ENCODE data around the gene SLC22A2. TPM values are rescaled to one million over a fixed set of nuclear protein-coding genes. Genes with fewer than 3 reads are reported as not detected.

SLC22A2 gene
- total RNA-seq, 4 donors from 2014 or later, result not detected

DNA sequence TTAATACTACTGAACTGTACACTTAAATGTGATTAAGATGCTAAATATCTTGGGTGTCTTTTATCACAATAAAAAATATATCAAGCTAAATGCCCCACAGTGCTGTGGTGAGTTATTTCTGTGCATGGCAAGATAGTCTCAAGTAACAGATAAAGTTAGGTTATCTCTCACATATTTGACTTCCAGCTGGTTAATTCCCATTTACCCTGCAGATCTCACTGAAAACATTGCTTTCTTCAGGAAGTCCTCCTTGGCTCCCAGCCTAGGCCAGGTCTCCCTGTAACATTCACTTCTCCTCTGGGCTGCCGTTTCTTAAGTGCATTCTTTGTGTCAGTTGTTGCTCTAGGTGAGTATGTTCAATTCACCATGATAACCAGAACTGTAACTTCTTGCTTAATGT lies 77.9 kb downstream of the SLC22A2 start:
- ATAC-seq (ENCODE audit: low FRiP score) (no peak), DNase-seq (ENCODE audit: low spot score) (no peak)
- TF ChIP-seq, protein P1, sequence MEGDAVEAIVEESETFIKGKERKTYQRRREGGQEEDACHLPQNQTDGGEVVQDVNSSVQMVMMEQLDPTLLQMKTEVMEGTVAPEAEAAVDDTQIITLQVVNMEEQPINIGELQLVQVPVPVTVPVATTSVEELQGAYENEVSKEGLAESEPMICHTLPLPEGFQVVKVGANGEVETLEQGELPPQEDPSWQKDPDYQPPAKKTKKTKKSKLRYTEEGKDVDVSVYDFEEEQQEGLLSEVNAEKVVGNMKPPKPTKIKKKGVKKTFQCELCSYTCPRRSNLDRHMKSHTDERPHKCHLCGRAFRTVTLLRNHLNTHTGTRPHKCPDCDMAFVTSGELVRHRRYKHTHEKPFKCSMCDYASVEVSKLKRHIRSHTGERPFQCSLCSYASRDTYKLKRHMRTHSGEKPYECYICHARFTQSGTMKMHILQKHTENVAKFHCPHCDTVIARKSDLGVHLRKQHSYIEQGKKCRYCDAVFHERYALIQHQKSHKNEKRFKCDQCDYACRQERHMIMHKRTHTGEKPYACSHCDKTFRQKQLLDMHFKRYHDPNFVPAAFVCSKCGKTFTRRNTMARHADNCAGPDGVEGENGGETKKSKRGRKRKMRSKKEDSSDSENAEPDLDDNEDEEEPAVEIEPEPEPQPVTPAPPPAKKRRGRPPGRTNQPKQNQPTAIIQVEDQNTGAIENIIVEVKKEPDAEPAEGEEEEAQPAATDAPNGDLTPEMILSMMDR (IDR thresholded peaks at IDR 0.05), result no peak

DNA sequence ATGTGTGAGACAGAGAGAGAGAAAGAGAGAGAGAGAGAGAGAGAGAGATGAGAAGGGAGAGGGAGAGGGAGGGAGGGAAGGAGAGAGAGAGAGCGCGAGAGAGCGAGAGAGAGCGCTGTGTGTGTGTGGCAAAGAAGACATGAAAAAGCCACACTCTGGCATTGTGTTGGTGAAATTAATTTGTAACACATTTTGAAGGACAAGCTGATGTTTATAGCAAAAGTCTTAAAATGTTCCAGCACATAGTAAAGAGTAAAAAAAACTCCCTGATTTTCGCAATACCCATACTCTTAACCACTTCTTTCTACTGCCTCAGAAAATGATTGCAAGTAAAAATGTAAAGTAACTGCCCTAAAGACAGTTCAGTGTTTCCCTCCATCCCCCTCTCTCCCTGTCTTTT lies 80.3 kb downstream of the SLC22A2 start:
- TF ChIP-seq, protein P1 (IDR thresholded peaks at IDR 0.05), result no peak
- ATAC-seq (ENCODE audit: low FRiP score) (no peak), DNase-seq (ENCODE audit: low spot score) (no peak)

DNA sequence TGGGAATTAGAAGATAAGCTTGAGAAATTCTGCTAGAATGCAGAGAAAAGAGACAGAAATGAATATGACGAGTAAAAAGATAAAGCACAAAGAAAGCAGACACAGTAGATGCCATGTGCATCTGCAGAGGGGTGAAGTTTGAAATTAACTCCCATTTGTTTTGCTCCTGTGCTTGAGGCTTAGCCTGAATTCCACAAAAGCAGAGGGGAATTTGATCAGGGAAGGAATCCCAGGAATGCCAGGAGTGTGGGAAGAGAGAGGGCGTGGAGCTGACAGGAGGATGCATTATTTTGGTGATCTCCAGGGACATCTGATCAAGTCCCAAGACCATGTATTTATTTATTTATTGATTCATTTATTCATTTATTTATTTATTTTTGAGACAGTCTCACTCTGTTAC lies 81.4 kb downstream of the SLC22A2 start:
- DNase-seq (ENCODE audit: low spot score) (no peak), ATAC-seq (ENCODE audit: low FRiP score) (no peak)
- TF ChIP-seq, protein P1 (IDR thresholded peaks at IDR 0.05), result no peak

DNA sequence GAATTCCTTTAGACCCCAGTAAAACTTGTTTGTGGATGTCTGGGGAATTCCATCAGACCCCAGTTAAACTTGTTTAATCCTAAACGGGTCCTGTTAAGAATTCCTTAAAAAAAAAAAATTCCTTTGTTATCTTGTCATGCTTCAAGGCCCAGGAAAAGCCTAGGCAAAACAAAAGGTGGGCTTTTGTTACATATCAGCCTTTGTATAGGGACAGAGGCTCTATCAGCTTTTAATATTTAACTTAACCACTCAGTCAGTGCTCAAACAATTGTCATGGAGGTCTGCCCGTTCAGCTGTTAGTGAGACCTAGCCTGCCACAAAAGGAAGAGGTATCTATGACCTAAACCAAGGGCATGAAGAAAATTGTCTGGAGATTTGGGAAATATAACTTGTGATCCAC lies 83.9 kb downstream of the SLC22A2 start:
- DNase-seq (ENCODE audit: low spot score) (no peak), ATAC-seq (ENCODE audit: low FRiP score) (no peak)
- TF ChIP-seq, protein P1 (IDR thresholded peaks at IDR 0.05), result no peak

DNA sequence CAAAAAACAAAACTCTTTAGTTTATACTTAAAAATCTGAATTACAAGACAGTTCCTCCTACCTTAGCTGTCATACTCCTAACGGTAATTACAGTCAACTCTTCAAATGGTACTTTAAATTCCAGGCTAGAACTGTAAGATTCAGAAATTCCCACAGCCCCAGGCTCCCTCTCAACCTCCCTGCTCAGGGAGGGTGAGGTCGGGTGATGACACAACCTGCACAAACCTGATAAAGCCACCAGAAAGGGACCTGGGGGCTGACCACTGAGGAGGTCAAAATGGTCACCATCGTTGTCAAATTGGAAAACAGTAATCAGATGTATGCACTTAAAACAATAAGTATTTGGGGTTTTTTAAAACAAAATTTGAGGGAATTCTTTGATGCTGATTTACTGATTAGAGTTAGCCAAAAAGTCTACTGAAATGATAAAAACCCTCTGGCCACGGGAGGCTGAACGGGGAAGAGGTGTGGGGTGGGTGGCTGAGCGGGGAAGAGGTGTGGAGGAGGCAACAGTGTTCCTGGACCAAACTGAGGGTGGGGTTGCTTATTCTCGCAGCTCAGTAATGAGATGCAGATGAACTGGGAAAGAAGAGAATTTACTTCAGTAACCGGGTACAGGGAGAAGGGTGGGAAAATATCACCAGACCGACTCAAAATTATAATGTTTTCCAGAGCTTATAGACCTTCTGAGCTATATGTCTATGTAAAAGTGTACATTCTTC lies 84.7 kb downstream of the SLC22A2 start:
- ATAC-seq (ENCODE audit: low FRiP score), result no peak
- TF ChIP-seq, protein P1 (IDR thresholded peaks at IDR 0.05), result no peak
- DNase-seq (ENCODE audit: low spot score), result no peak

DNA sequence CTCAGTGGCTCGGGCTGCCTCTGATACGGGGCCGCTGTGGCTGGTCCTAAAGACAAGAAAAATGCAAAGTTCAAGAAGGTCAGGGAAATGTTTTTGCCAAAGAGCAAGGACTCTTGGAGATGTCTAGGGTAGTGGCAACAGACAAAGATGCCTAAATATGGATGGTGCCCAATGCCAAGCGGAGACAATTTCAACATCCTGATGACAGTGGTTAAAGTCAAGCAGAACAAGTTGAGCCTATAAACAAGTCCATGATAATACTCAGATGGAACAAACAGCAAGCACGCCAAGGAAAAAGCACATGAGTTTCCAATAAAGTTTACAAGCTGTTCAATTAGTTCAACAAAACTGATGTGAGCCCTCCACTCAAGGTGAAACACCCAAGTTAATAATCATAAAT lies 85.9 kb downstream of the SLC22A2 start:
- no peak for ATAC-seq (ENCODE audit: low FRiP score)
- no peak for DNase-seq (ENCODE audit: low spot score)
- TF ChIP-seq, protein P1 (IDR thresholded peaks at IDR 0.05), result no peak

DNA sequence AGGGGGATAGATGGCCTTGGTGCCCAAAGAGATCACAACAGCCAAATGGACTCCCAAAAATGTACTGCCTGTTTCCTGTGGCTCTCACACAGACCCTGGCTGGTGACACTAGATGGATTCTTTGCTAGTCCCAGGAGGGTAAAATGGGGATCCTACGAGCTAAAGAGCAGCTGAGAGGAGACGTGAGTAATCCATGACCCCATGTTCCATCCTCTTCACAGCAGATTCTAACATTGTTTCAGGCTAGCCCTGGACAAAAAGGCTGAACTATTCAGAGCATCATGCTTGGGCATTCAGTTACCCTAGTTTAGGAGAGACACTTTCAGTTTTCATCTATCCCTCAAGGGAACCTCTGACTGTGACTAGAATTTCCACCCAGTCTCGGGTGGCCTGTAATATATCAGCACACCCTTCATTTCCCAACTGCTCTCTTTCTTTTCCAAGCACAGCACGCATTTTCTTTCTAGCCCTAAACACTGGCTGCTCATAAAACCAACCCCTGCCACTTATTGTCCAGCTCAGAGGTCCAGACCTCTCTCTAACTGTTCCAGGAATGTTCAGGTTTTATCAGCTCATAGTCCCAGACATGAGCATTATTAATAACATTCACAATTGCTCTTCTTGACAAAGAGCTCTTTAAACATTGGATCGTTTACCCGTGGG lies 88.5 kb downstream of the SLC22A2 start:
- ATAC-seq (ENCODE audit: low FRiP score) (no peak), DNase-seq (ENCODE audit: low spot score) (no peak)
- TF ChIP-seq, protein P1 (IDR thresholded peaks at IDR 0.05), result no peak
